ENCODE results near the gene ARPIN. TPM values are rescaled to one million over a fixed set of nuclear protein-coding genes. Genes with fewer than 3 reads are reported as not detected.

ARPIN gene
- total RNA-seq, 1 experiment from 2014 or later = 30.4 TPM

DNA sequence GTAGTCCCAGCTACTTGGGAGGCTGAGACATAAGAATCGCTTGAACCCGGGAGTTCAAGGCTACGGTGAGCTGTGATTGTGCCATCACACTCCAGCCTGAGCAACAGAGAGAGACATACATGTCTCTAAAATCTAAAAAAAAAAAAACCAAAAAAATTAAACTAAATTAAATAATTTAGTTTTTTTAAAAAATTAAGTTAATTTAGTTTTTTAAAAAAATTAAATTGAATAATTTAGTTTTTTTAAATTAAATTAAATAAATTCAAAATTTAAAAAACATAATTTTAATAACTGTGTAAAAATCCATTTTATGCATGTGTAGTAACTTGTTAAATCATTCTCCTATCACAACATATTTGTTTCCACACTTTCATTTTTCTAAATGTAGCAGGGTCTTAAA is 20.1 kb upstream of the ARPIN start:
- no peaks in the 10 kb centered on the region for H3K27me3 ChIP-seq (ENCODE audit: insufficient read depth, low read depth)
- POLR2A ChIA-PET (ENCODE audit: unreplicated experiment) = no interaction called here
- peaks cover 15% of the 10 kb centered on the region for H3K4me1 ChIP-seq (replicated peaks; ENCODE audit: insufficient read depth)
- H3F3A ChIP-seq (ENCODE audit: insufficient read depth, low read depth) = peaks cover 12% of the 10 kb centered on the region; the same call in 1 of the 2 replicates
- TF ChIP-seq, protein P1, sequence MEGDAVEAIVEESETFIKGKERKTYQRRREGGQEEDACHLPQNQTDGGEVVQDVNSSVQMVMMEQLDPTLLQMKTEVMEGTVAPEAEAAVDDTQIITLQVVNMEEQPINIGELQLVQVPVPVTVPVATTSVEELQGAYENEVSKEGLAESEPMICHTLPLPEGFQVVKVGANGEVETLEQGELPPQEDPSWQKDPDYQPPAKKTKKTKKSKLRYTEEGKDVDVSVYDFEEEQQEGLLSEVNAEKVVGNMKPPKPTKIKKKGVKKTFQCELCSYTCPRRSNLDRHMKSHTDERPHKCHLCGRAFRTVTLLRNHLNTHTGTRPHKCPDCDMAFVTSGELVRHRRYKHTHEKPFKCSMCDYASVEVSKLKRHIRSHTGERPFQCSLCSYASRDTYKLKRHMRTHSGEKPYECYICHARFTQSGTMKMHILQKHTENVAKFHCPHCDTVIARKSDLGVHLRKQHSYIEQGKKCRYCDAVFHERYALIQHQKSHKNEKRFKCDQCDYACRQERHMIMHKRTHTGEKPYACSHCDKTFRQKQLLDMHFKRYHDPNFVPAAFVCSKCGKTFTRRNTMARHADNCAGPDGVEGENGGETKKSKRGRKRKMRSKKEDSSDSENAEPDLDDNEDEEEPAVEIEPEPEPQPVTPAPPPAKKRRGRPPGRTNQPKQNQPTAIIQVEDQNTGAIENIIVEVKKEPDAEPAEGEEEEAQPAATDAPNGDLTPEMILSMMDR (conservative IDR thresholded peaks at IDR 0.05) = no peak
- no peak for TF ChIP-seq EZH2 (IDR thresholded peaks at IDR 0.05; ENCODE audit: low read depth)
- no peak overlapping the region for H3K4me3 ChIP-seq
- H3K36me3 ChIP-seq (ENCODE audit: low read depth) = no peaks in the 10 kb centered on the region
- no peaks in the 10 kb centered on the region for H3K9me3 ChIP-seq (ENCODE audit: insufficient read depth, low read depth)
- no peak for DNase-seq
- CTCF ChIA-PET = no interaction called here
- H2AFZ ChIP-seq = no peak overlapping the region
- no peaks in the 10 kb centered on the region for H3K79me2 ChIP-seq (ENCODE audit: low read depth)
- H3K9me2 ChIP-seq (ENCODE audit: insufficient read depth) = no peaks in the 10 kb centered on the region
- intact Hi-C loops (cut with micrococcal nuclease; ENCODE audit: unreplicated experiment) = no loop called here
- no peaks in the 10 kb centered on the region for H4K20me1 ChIP-seq (ENCODE audit: insufficient read depth)
- no peak overlapping the region for H3K4me2 ChIP-seq
- no TSS peak for BruUV-seq (replicated peaks)
- H3K27ac ChIP-seq = no peak overlapping the region

DNA sequence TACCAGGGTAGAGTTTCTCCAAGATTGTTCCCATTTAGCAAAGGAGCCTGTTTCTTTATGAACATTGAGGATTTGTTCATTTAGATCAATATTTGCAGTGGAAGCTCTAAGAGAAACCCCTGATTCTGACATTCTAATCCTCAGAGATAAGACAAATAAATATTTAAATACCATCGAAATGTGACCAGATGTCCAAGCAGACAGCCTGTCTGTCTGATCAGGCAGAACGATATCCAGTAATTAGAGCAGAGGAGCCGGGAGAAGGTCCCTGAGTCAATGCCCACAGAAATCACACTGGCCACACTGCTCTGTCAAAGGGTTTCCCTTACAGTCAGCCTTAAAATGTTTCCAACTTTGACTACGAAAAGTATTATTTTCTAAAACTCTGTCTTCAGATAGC is 15.7 kb upstream of the ARPIN start:
- Histone ChIP-seq H3K79me2 (ENCODE audit: low read depth) (no peaks in the 10 kb centered on the region), H3K4me3 (no peak overlapping the region), H3K27me3 (ENCODE audit: insufficient read depth, low read depth) (no peaks in the 10 kb centered on the region), H4K20me1 (ENCODE audit: insufficient read depth) (no peaks in the 10 kb centered on the region), H3K27ac (no peak overlapping the region), H3F3A (ENCODE audit: insufficient read depth, low read depth) (0 out of 2 replicates have a peak, but pooled peaks cover 4% of the 10 kb centered on the region), H3K4me1 (replicated peaks; ENCODE audit: insufficient read depth) (no peaks in the 10 kb centered on the region), H3K9me2 (ENCODE audit: insufficient read depth) (no peaks in the 10 kb centered on the region), H2AFZ (no peak overlapping the region), H3K36me3 (ENCODE audit: low read depth) (no peaks in the 10 kb centered on the region), H3K9me3 (ENCODE audit: insufficient read depth, low read depth) (no peaks in the 10 kb centered on the region), H3K4me2 (no peak overlapping the region)
- no peak for TF ChIP-seq EZH2 (IDR thresholded peaks at IDR 0.05; ENCODE audit: low read depth)
- TF ChIP-seq, protein P1 (conservative IDR thresholded peaks at IDR 0.05) = no peak
- BruUV-seq (replicated peaks) = no TSS peak
- intact Hi-C loops (cut with micrococcal nuclease; ENCODE audit: unreplicated experiment) = no loop called here
- ChIA-PET CTCF (no interaction called here), POLR2A (ENCODE audit: unreplicated experiment) (no interaction called here)
- no peak for DNase-seq

DNA sequence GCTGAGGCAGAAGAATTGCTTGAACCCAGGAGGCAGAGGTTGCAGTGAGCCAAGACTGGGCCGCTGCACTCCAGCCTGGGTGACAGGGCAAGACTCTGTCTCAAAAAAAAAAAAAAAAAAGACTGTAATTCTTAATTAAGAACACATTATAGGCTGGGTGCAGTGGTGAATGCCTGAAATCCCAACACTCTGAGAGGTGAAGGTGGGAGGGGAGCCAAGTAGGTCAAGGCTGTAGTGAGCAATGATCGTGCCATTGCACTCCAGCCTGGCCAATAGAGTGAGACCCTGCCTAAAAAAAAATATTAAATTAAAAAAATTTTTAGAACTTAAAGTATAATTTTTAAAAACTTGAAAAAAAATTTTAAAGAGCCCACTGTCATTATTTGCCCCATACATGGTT is 13.4 kb upstream of the ARPIN start:
- H3F3A ChIP-seq (ENCODE audit: insufficient read depth, low read depth) = 0 out of 2 replicates have a peak, but pooled peaks cover 4% of the 10 kb centered on the region
- TF ChIP-seq EZH2 (IDR thresholded peaks at IDR 0.05; ENCODE audit: low read depth) = no peak
- TF ChIP-seq, protein P1 (conservative IDR thresholded peaks at IDR 0.05) = no peak
- no peak overlapping the region for H2AFZ ChIP-seq
- H3K27ac ChIP-seq = no peak overlapping the region
- intact Hi-C loops (cut with micrococcal nuclease; ENCODE audit: unreplicated experiment) = no loop called here
- no peaks in the 10 kb centered on the region for H3K27me3 ChIP-seq (ENCODE audit: insufficient read depth, low read depth)
- no peak overlapping the region for H3K4me3 ChIP-seq
- ChIA-PET POLR2A (ENCODE audit: unreplicated experiment) (no interaction called here), CTCF (interaction anchor here (0.7 kb wide), 1 partner anchor 51 kb away, joined by 11 read pairs; no protein-coding TSS in a partner anchor)
- no peaks in the 10 kb centered on the region for H4K20me1 ChIP-seq (ENCODE audit: insufficient read depth)
- no peaks in the 10 kb centered on the region for H3K4me1 ChIP-seq (replicated peaks; ENCODE audit: insufficient read depth)
- no peaks in the 10 kb centered on the region for H3K9me3 ChIP-seq (ENCODE audit: insufficient read depth, low read depth)
- no peaks in the 10 kb centered on the region for H3K36me3 ChIP-seq (ENCODE audit: low read depth)
- no peaks in the 10 kb centered on the region for H3K9me2 ChIP-seq (ENCODE audit: insufficient read depth)
- DNase-seq = no peak
- BruUV-seq (replicated peaks) = no TSS peak
- no peaks in the 10 kb centered on the region for H3K79me2 ChIP-seq (ENCODE audit: low read depth)
- no peak overlapping the region for H3K4me2 ChIP-seq
